Nephron (organoid): ENCODE measurements around the gene FIS1.
"Not testable (repeated sequence)": the region's sequence is repeated elsewhere in the genome, so short reads cannot be mapped to it uniquely, and the experiment has no call there.

Source experiments
- H3K27ac Mint-ChIP-seq, 3 experiments: 2 replicates each; pipeline ENCODE4 v1.8.0; 2020; ENCODE audit warnings: mixed read lengths in 3 of 3, mild to moderate bottlenecking in 2 of 3, moderate library complexity in 1 of 3
- H3K27me3 Mint-ChIP-seq: 2 replicates; pipeline ENCODE4 v1.8.0; 2021; ENCODE audit warnings: low read depth, mild to moderate bottlenecking, moderate library complexity, mixed read lengths
- H3K36me3 Mint-ChIP-seq: 2 replicates; pipeline ENCODE4 v1.8.0; 2020; ENCODE audit warnings: low read depth, mixed read lengths
- H3K4me1 Mint-ChIP-seq: 2 replicates; pipeline ENCODE4 v1.8.0; 2020; ENCODE audit warnings: mixed read lengths
- H3K4me3 Mint-ChIP-seq, 3 experiments: 2 replicates each; pipeline ENCODE4 v1.8.0; 2020; ENCODE audit warnings: mild to moderate bottlenecking in 3 of 3, mixed read lengths in 3 of 3, moderate library complexity in 2 of 3
- H3K9me3 Mint-ChIP-seq: 2 replicates; pipeline ENCODE4 v1.8.0; 2020; ENCODE audit warnings: mixed read lengths
- CTCF ChIP-seq, 3 experiments: fragments of 200-600 bp; sonication (generic); IDR thresholded peaks; one replicate each; pipeline ENCODE4 v1.5.0; 2021; ENCODE audit warnings: antibody characterized with exemption in 3 of 3; ENCODE audit not compliant: unreplicated experiment in 3 of 3

The FIS1 gene

GRCh38 chr7:101202603-101202918 lies 42.3 kb downstream of the FIS1 start:
- H3K36me3 Mint-ChIP-seq = no peaks in the 10 kb centered on the region

GRCh38 chr7:101201695-101202602 lies 42.9 kb downstream of the FIS1 start:
- no peak for TF ChIP-seq CTCF (IDR thresholded peaks at IDR 0.05; ENCODE audit: unreplicated experiment in 3 of 3)
- H3K4me3 Mint-ChIP-seq = no peak overlapping the region
- H3K27ac Mint-ChIP-seq = no peak overlapping the region
- H3K36me3 Mint-ChIP-seq = no peaks in the 10 kb centered on the region
- no peaks in the 10 kb centered on the region for H3K9me3 Mint-ChIP-seq
- H3K4me1 Mint-ChIP-seq = no peaks in the 10 kb centered on the region
- peaks cover 57% of the 10 kb centered on the region for H3K27me3 Mint-ChIP-seq

More at GRCh38 chr7:101202603-101202918, 42.3 kb downstream of the FIS1 start:
- no peaks in the 10 kb centered on the region for H3K9me3 Mint-ChIP-seq
- no peaks in the 10 kb centered on the region for H3K4me1 Mint-ChIP-seq
- H3K4me3 Mint-ChIP-seq = no peak overlapping the region
- peaks cover 57% of the 10 kb centered on the region for H3K27me3 Mint-ChIP-seq
- no peak overlapping the region for H3K27ac Mint-ChIP-seq
- no peak for TF ChIP-seq CTCF (IDR thresholded peaks at IDR 0.05; ENCODE audit: unreplicated experiment in 3 of 3)

- H3K36me3 Mint-ChIP-seq = no peaks in the 10 kb centered on the region
- H3K4me1 Mint-ChIP-seq = no peaks in the 10 kb centered on the region
- H3K9me3 Mint-ChIP-seq = no peaks in the 10 kb centered on the region
- peak within 1 kb of the TSS in 2 of 3 experiments; percentile 23 to 50 for H3K4me3 Mint-ChIP-seq
- TF ChIP-seq CTCF (IDR thresholded peaks at IDR 0.05; ENCODE audit: unreplicated experiment in 3 of 3) = no peak
- no peak within 1 kb of the TSS for H3K27ac Mint-ChIP-seq
- peaks cover 57% of the 10 kb centered on the region for H3K27me3 Mint-ChIP-seq
Measured at GRCh38 chr7:101200862-101201599, 43.9 kb downstream of the FIS1 start, which contains the start of gene MOGAT3. Gene MOGAT3 (minus strand): TSS chr7:101201036. CDS start chr7:101200854, 182 bp downstream.

GRCh38 chr7:101200504-101200861 lies 44.4 kb downstream of the FIS1 start:
- peak overlapping the region in 1 of 3 experiments; percentile 50 for H3K4me3 Mint-ChIP-seq
- peaks cover 52% of the 10 kb centered on the region for H3K27me3 Mint-ChIP-seq
- TF ChIP-seq CTCF (IDR thresholded peaks at IDR 0.05; ENCODE audit: unreplicated experiment in 3 of 3) = no peak
- H3K36me3 Mint-ChIP-seq = no peaks in the 10 kb centered on the region
- H3K9me3 Mint-ChIP-seq = no peaks in the 10 kb centered on the region
- H3K27ac Mint-ChIP-seq = no peak overlapping the region
- no peaks in the 10 kb centered on the region for H3K4me1 Mint-ChIP-seq

- H3K36me3 Mint-ChIP-seq, H3K27ac Mint-ChIP-seq, H3K4me3 Mint-ChIP-seq, H3K4me1 Mint-ChIP-seq, H3K9me3 Mint-ChIP-seq: not testable (repeated sequence)
- H3K27me3 Mint-ChIP-seq = peaks cover 50% of the 10 kb centered on the region
Measured at GRCh38 chr7:101199522-101199921, 45.4 kb downstream of the FIS1 start.

- no peaks in the 10 kb centered on the region for H3K4me1 Mint-ChIP-seq
- no peak overlapping the region for H3K4me3 Mint-ChIP-seq
Measured at GRCh38 chr7:101198476-101198875, 46.4 kb downstream of the FIS1 start.

More at GRCh38 chr7:101198476-101198875, 46.4 kb downstream of the FIS1 start:
- no peak for TF ChIP-seq CTCF (IDR thresholded peaks at IDR 0.05; ENCODE audit: unreplicated experiment in 3 of 3)
- Mint-ChIP-seq H3K27ac (no peak overlapping the region), H3K36me3 (no peaks in the 10 kb centered on the region), H3K9me3 (no peaks in the 10 kb centered on the region), H3K27me3 (peaks cover 40% of the 10 kb centered on the region)
